ENCODE results near the gene KCNK3. TPM values are rescaled to one million over a fixed set of nuclear protein-coding genes. Genes with fewer than 3 reads are reported as not detected.

KCNK3 gene
- polyA plus RNA-seq, 1 donor (not counting 4 experiments of a cell fraction or from before 2014, with no cell fraction given): not detected

- FAIRE-seq: no peak
- dilution Hi-C loops (cut with MboI; ENCODE audit: extremely low pct_ligation_motif_present, low sequenced_read_pairs): no loop called here
- H3K27me3 ChIP-seq (ENCODE audit: control insufficient read depth, extremely low read depth, insufficient read depth, low read length): peaks cover 14% of the 10 kb centered on the region
- no peaks in the 10 kb centered on the region for H3K9me1 ChIP-seq (ENCODE audit: control insufficient read depth, extremely low read depth, insufficient read depth, low read length)
- no peak overlapping the region for H2AFZ ChIP-seq (ENCODE audit: control insufficient read depth, low read length)
- no peak overlapping the region for H3K9ac ChIP-seq (ENCODE audit: control insufficient read depth, extremely low read depth, insufficient read depth, low read length)
- H3K79me2 ChIP-seq (ENCODE audit: control insufficient read depth, insufficient read depth, low read length): no peaks in the 10 kb centered on the region
- no peaks in the 10 kb centered on the region for H4K20me1 ChIP-seq (ENCODE audit: control insufficient read depth, extremely low read depth, insufficient read depth, low read length)
- H3K9me3 ChIP-seq (ENCODE audit: control insufficient read depth, low read depth, low read length): no peaks in the 10 kb centered on the region
- TF ChIP-seq EZH2 (IDR thresholded peaks at IDR 0.05; ENCODE audit: low read length) (no peak), CTCF (optimal IDR thresholded peaks at IDR 0.05 in 1 of 3, IDR thresholded peaks at IDR 0.05 in 1 of 3, conservative IDR thresholded peaks at IDR 0.05 in 1 of 3; ENCODE audit: extremely low read depth in 1 of 3, insufficient read depth in 2 of 3, low read length in 3 of 3) (no peak)
- no peaks in the 10 kb centered on the region for H3K4me1 ChIP-seq (ENCODE audit: control insufficient read depth, extremely low read depth, insufficient read depth, low read length)
- no peaks in the 10 kb centered on the region for H3K36me3 ChIP-seq (ENCODE audit: control insufficient read depth in 2 of 2, extremely low read depth in 1 of 2, insufficient read depth in 2 of 2, low read length in 2 of 2)
- no peak overlapping the region for H3K4me3 ChIP-seq (ENCODE audit: control insufficient read depth in 2 of 3, extremely low read depth in 1 of 3, insufficient read depth in 2 of 3, low read depth in 1 of 3, low read length in 3 of 3)
- H3K27ac ChIP-seq (ENCODE audit: control insufficient read depth, insufficient read depth, low read length): no peak overlapping the region
- DNase-seq (ENCODE audit: low read depth, low spot score): no peak
- H3K4me2 ChIP-seq (ENCODE audit: control insufficient read depth, extremely low read depth, insufficient read depth, low read depth, low read length): no peak overlapping the region
These were observed 46.8 kb upstream of the KCNK3 start for GRCh38 chr2:26645762-26646161.

GRCh38 chr2:26646986-26647672 lies 45.4 kb upstream of the KCNK3 start:
- TF ChIP-seq EZH2 (IDR thresholded peaks at IDR 0.05; ENCODE audit: low read length) (no peak), CTCF (optimal IDR thresholded peaks at IDR 0.05 in 1 of 3, IDR thresholded peaks at IDR 0.05 in 1 of 3, conservative IDR thresholded peaks at IDR 0.05 in 1 of 3; ENCODE audit: extremely low read depth in 1 of 3, insufficient read depth in 2 of 3, low read length in 3 of 3) (no peak)
- Histone ChIP-seq H3K27ac (ENCODE audit: control insufficient read depth, insufficient read depth, low read length) (no peak overlapping the region), H3K9me1 (ENCODE audit: control insufficient read depth, extremely low read depth, insufficient read depth, low read length) (no peaks in the 10 kb centered on the region), H3K4me3 (ENCODE audit: control insufficient read depth in 2 of 3, extremely low read depth in 1 of 3, insufficient read depth in 2 of 3, low read depth in 1 of 3, low read length in 3 of 3) (no peak overlapping the region), H3K4me1 (ENCODE audit: control insufficient read depth, extremely low read depth, insufficient read depth, low read length) (no peaks in the 10 kb centered on the region), H4K20me1 (ENCODE audit: control insufficient read depth, extremely low read depth, insufficient read depth, low read length) (no peaks in the 10 kb centered on the region), H3K27me3 (ENCODE audit: control insufficient read depth, extremely low read depth, insufficient read depth, low read length) (peaks cover 14% of the 10 kb centered on the region), H3K79me2 (ENCODE audit: control insufficient read depth, insufficient read depth, low read length) (no peaks in the 10 kb centered on the region), H3K4me2 (ENCODE audit: control insufficient read depth, extremely low read depth, insufficient read depth, low read depth, low read length) (no peak overlapping the region), H3K9ac (ENCODE audit: control insufficient read depth, extremely low read depth, insufficient read depth, low read length) (no peak overlapping the region), H3K9me3 (ENCODE audit: control insufficient read depth, low read depth, low read length) (no peaks in the 10 kb centered on the region), H2AFZ (ENCODE audit: control insufficient read depth, low read length) (no peak overlapping the region), H3K36me3 (ENCODE audit: control insufficient read depth in 2 of 2, extremely low read depth in 1 of 2, insufficient read depth in 2 of 2, low read length in 2 of 2) (no peaks in the 10 kb centered on the region)
- FAIRE-seq (no peak), DNase-seq (ENCODE audit: low read depth, low spot score) (no peak)
- dilution Hi-C loops (cut with MboI; ENCODE audit: extremely low pct_ligation_motif_present, low sequenced_read_pairs): no loop called here
